Natural killer cell (primary cell): ENCODE measurements around the gene CEACAM6. TPM values are rescaled to one million over a fixed set of nuclear protein-coding genes. Genes with fewer than 3 reads are reported as not detected.

ENCODE experiments used
- ATAC-seq, 3 donors: fragments of 150-1000 bp in 2 of 3; fragments of 200-7000 bp in 1 of 3; cut with Tn5 transposase; 1 replicate in 1 of 3; 2 replicates in 2 of 3; pipeline ENCODE4 v1.10.0; 2021; ENCODE audit warnings: mild to moderate bottlenecking in 2 of 3, moderate library complexity in 2 of 3
- DNase-seq, 2 donors: peaks; one replicate each; pipeline versions ENCODE4 v3.0.0 to v3.0.0-alpha.2; 2013 to 2021; ENCODE audit warnings: mixed read lengths in 1 of 2
- H3K27ac ChIP-seq: one replicate; pipeline ENCODE4 v1.5.1; 2013; ENCODE audit warnings: mild to moderate bottlenecking, low read length
- H3K27me3 ChIP-seq: one replicate; pipeline ENCODE4 v1.6.1; 2013; ENCODE audit warnings: low read length; ENCODE audit not compliant: control insufficient read depth, insufficient read depth
- H3K36me3 ChIP-seq: one replicate; pipeline ENCODE4 v1.6.1; 2013; ENCODE audit warnings: low read length; ENCODE audit not compliant: control insufficient read depth, insufficient read depth
- H3K4me1 ChIP-seq: one replicate; pipeline ENCODE4 v1.6.1; 2013; ENCODE audit warnings: low read length; ENCODE audit not compliant: control insufficient read depth, insufficient read depth
- H3K4me3 ChIP-seq: one replicate; pipeline ENCODE4 v1.5.1; 2013; ENCODE audit warnings: low read length
- H3K9me3 ChIP-seq: one replicate; pipeline ENCODE4 v1.6.1; 2013; ENCODE audit warnings: low read length; ENCODE audit not compliant: control insufficient read depth, insufficient read depth
- H3K27ac Mint-ChIP-seq, 2 donors: one replicate each; pipeline ENCODE4 v1.8.0; 2022; ENCODE audit warnings: mild to moderate bottlenecking in 2 of 2, mixed read lengths in 2 of 2, moderate library complexity in 1 of 2
- H3K27me3 Mint-ChIP-seq, 2 donors: one replicate each; pipeline ENCODE4 v1.8.0; 2022; ENCODE audit warnings: low read depth in 2 of 2, mixed read lengths in 2 of 2
- H3K36me3 Mint-ChIP-seq: one replicate; pipeline ENCODE4 v1.8.0; 2022; ENCODE audit warnings: mixed read lengths
- H3K4me1 Mint-ChIP-seq, 2 donors: one replicate each; pipeline ENCODE4 v1.8.0; 2022; ENCODE audit warnings: mixed read lengths in 2 of 2
- H3K4me3 Mint-ChIP-seq: one replicate; pipeline ENCODE4 v1.8.0; 2022; ENCODE audit warnings: mild to moderate bottlenecking, moderate library complexity, mixed read lengths
- H3K9me3 Mint-ChIP-seq, 2 donors: one replicate each; pipeline ENCODE4 v1.8.0; 2022; ENCODE audit warnings: mixed read lengths in 2 of 2
- CTCF ChIP-seq: fragments of 200-600 bp; IDR thresholded peaks from one replicate; pipeline ENCODE4 v1.8.0; 2022; ENCODE audit warnings: antibody characterized with exemption
- WGBS: methylation state at CpG from one replicate; pipeline ENCODE4 v1.1.7; 2013; ENCODE audit warnings: missing lambda C conversion rate; ENCODE audit not compliant: insufficient coverage; 5-methylcytosine and 5-hydroxymethylcytosine counted together
- intact Hi-C: fragments of 100-400 bp; cut with micrococcal nuclease; formaldehyde crosslinking; loops from one replicate; pipeline ENCODE4 v1.14.2; 2022
- total RNA-seq, 4 donors: library from RNA; stranded (reverse); fragments of 120-200 nt in 1 of 4; gene quantifications; one replicate each; pipeline versions ENCODE4 v1.2.3 to v1.2.4, GENCODE V29; 2013 to 2022

CEACAM6 gene
- total RNA-seq, 3 donors from 2014 or later (not counting 1 experiment from before 2014, with no cell fraction given): not detected

- ATAC-seq (no peak), DNase-seq (no peak)
- Histone ChIP-seq H3K4me1 (peaks cover 11% of the 10 kb centered on the region), H3K27ac (no peak overlapping the region), H3K4me3 (no peak overlapping the region), H3K9me3 (no peaks in the 10 kb centered on the region), H3K36me3 (no peaks in the 10 kb centered on the region), H3K27me3 (peaks cover 2% of the 10 kb centered on the region)
- Mint-ChIP-seq H3K9me3 (no peaks in the 10 kb centered on the region), H3K27ac (no peak overlapping the region), H3K27me3 (peaks cover 25 to 37% of the 10 kb centered on the region in 2 donors), H3K4me1 (peaks cover 0 to 9% of the 10 kb centered on the region in 2 donors), H3K36me3 (no peaks in the 10 kb centered on the region), H3K4me3 (no peak overlapping the region)
- WGBS: no CpG with 5 or more reads among the region's 1 CpG
- TF ChIP-seq CTCF: peak; percentile 35
- intact Hi-C loops: loop anchor here (5.0 kb wide), 1 partner anchor 159 kb away; no protein-coding TSS in a partner anchor
Measured at GRCh38 chr19:41793414-41793727, 38.0 kb downstream of the CEACAM6 start.

GRCh38 chr19:41795031-41795461 lies 39.7 kb downstream of the CEACAM6 start:
- Histone ChIP-seq H3K27me3 (peaks cover 2% of the 10 kb centered on the region), H3K27ac (no peak overlapping the region), H3K9me3 (no peaks in the 10 kb centered on the region), H3K36me3 (no peaks in the 10 kb centered on the region), H3K4me3 (no peak overlapping the region), H3K4me1 (peaks cover 11% of the 10 kb centered on the region)
- intact Hi-C loops: no loop called here
- Mint-ChIP-seq H3K27ac (no peak overlapping the region), H3K36me3 (no peaks in the 10 kb centered on the region), H3K4me1 (peaks cover 0 to 9% of the 10 kb centered on the region in 2 donors), H3K4me3 (no peak overlapping the region), H3K9me3 (no peaks in the 10 kb centered on the region), H3K27me3 (peaks cover 22 to 25% of the 10 kb centered on the region in 2 donors)
- ATAC-seq: peak; percentile 91 to 97 (median 97)
- TF ChIP-seq CTCF: peak; percentile 83
- 56% methylated on average over 3 of the region's 5 CpGs for WGBS
- DNase-seq: peak; percentile 41 to 81

- no peak for DNase-seq
- H3K4me3 ChIP-seq: no peak within 1 kb of the TSS
- peaks cover 22 to 25% of the 10 kb centered on the region in 2 donors for H3K27me3 Mint-ChIP-seq
- H3K9me3 ChIP-seq: no peaks in the 10 kb centered on the region
- no peak within 1 kb of the TSS for H3K4me3 Mint-ChIP-seq
- peak within 1 kb of the TSS in 1 of 2 donors; percentile 27 for H3K27ac Mint-ChIP-seq
- H3K36me3 ChIP-seq: no peaks in the 10 kb centered on the region
- H3K9me3 Mint-ChIP-seq: no peaks in the 10 kb centered on the region
- ATAC-seq: no peak
- H3K36me3 Mint-ChIP-seq: no peaks in the 10 kb centered on the region
- H3K27me3 ChIP-seq: peaks cover 2% of the 10 kb centered on the region
- TF ChIP-seq CTCF: no peak
- peaks cover 0 to 9% of the 10 kb centered on the region in 2 donors for H3K4me1 Mint-ChIP-seq
- intact Hi-C loops: no loop called here
- H3K4me1 ChIP-seq: peaks cover 14% of the 10 kb centered on the region
- H3K27ac ChIP-seq: no peak within 1 kb of the TSS
Measured at GRCh38 chr19:41796362-41796761, 41.0 kb downstream of the CEACAM6 start, which contains the start of gene CEACAM3. TSS of gene CEACAM3 (plus strand) at chr19:41796587. CDS start at chr19:41796678, 91 bp downstream.

- DNase-seq: no peak
- H3K27ac ChIP-seq: no peak overlapping the region
- H3K4me1 ChIP-seq: peaks cover 15% of the 10 kb centered on the region
- ATAC-seq: no peak
- H3K4me1 Mint-ChIP-seq: peaks cover 0 to 9% of the 10 kb centered on the region in 2 donors
- H3K9me3 Mint-ChIP-seq: no peaks in the 10 kb centered on the region
- H3K27ac Mint-ChIP-seq: peak overlapping the region in 1 of 2 donors; percentile 27
- H3K4me3 Mint-ChIP-seq: no peak overlapping the region
- WGBS: 82% methylated on average over 1 of the region's 1 CpG
- no peak for TF ChIP-seq CTCF
- no peaks in the 10 kb centered on the region for H3K36me3 ChIP-seq
- intact Hi-C loops: no loop called here
- H3K27me3 ChIP-seq: peaks cover 2% of the 10 kb centered on the region
- H3K9me3 ChIP-seq: no peaks in the 10 kb centered on the region
- no peak overlapping the region for H3K4me3 ChIP-seq
- no peaks in the 10 kb centered on the region for H3K36me3 Mint-ChIP-seq
- peaks cover 22 to 25% of the 10 kb centered on the region in 2 donors for H3K27me3 Mint-ChIP-seq
Measured at GRCh38 chr19:41796901-41797300, 41.6 kb downstream of the CEACAM6 start.
